Endothelial cell of umbilical vein (primary cell): ENCODE results near the gene PRPH. TPM values are rescaled to one million over a fixed set of nuclear protein-coding genes. Genes with fewer than 3 reads are reported as not detected.

Source experiments
- BruUV-seq: library from RNA; stranded (reverse); fragments of 400-500 nt; replicated peaks from 2 replicates; lab custom pipeline; 2021; lab: Mats Ljungman, UMichigan
- CTCF ChIA-PET: fragments of 300-600, 350-600 bp; sonication (Branson Sonifier 250); formaldehyde crosslinking; loops from one replicate; lab custom pipeline; 2021; ENCODE audit warnings: antibody characterized with exemption, inconsistent platforms; lab: Charles Lee
- POLR2A ChIA-PET: fragments of 300-600, 350-600 bp; sonication (Branson Sonifier 250); formaldehyde crosslinking; loops from one replicate; lab custom pipeline; 2021; ENCODE audit warnings: antibody characterized with exemption, inconsistent platforms; lab: Charles Lee
- DNase-seq: peaks from one replicate; pipeline ENCODE4 v3.0.0-alpha.2; 2011; ENCODE audit warnings: low read depth, low spot score
- FAIRE-seq: peaks from 2 replicates; lab custom pipeline; 2011; peaks lifted over from hg19 to GRCh38; lab: Jason Lieb, UNC
- H2AFZ ChIP-seq: 2 replicates; pipeline ENCODE4 v1.6.0; 2012; ENCODE audit warnings: low read depth, low read length, control low read depth, inconsistent platforms
- H3K27ac ChIP-seq: 2 replicates; pipeline ENCODE4 v1.5.1; 2011; ENCODE audit warnings: low read depth, mild to moderate bottlenecking, control low read depth, low read length, moderate library complexity; ENCODE audit not compliant: insufficient read depth
- H3K27me3 ChIP-seq, 2 experiments: 2 replicates each; pipeline versions ENCODE4 v1.6.0 to v1.6.1; 2011; ENCODE audit warnings: low read length in 2 of 2, mixed read lengths in 1 of 2; ENCODE audit not compliant: control insufficient read depth in 2 of 2, insufficient read depth in 2 of 2
- H3K36me3 ChIP-seq, 2 experiments: 2 replicates in 1 of 2; 3 replicates in 1 of 2; pipeline ENCODE4 v1.5.1; 2011; ENCODE audit warnings: low read length in 2 of 2, mild to moderate bottlenecking in 1 of 2, moderate library complexity in 1 of 2; ENCODE audit not compliant: control insufficient read depth in 2 of 2, insufficient read depth in 2 of 2; ENCODE audit errors: extremely low read depth in 1 of 2
- H3K4me1 ChIP-seq: 3 replicates; pipeline ENCODE4 v1.5.1; 2011; ENCODE audit warnings: mild to moderate bottlenecking, low read length; ENCODE audit not compliant: control insufficient read depth, insufficient read depth; ENCODE audit errors: extremely low read depth
- H3K4me2 ChIP-seq: 2 replicates; pipeline ENCODE4 v1.6.1; 2011; ENCODE audit warnings: low read length, control low read depth, mixed read lengths; ENCODE audit not compliant: insufficient read depth
- H3K4me3 ChIP-seq, 3 experiments: fragments of 200-600 bp in 1 of 3; sonication (generic), shearing (Covaris generic) in 1 of 3; replicated peaks in 1 of 3; 2 replicates each; pipeline ENCODE4 v1.5.1; 2011 to 2016; ENCODE audit warnings: control low read depth in 3 of 3, low read length in 3 of 3, mild to moderate bottlenecking in 2 of 3, inconsistent platforms in 1 of 3, low read depth in 1 of 3, moderate library complexity in 1 of 3; ENCODE audit not compliant: insufficient read depth in 1 of 3
- H3K79me2 ChIP-seq: 2 replicates; pipeline ENCODE4 v1.6.0; 2012; ENCODE audit warnings: low read length, inconsistent platforms; ENCODE audit not compliant: control insufficient read depth, insufficient read depth
- H3K9ac ChIP-seq: replicated peaks from 2 replicates; pipeline ENCODE3; 2011; ENCODE audit warnings: low read length, control low read depth; ENCODE audit not compliant: insufficient read depth; ENCODE audit errors: extremely low read depth
- H3K9me1 ChIP-seq: replicated peaks from 3 replicates; pipeline ENCODE4 v1.6.0; 2011; ENCODE audit warnings: mild to moderate bottlenecking, low read length; ENCODE audit not compliant: control insufficient read depth, insufficient read depth; ENCODE audit errors: extremely low read depth
- H3K9me3 ChIP-seq: replicated peaks from 2 replicates; pipeline ENCODE4 v1.5.1; 2012; ENCODE audit warnings: low read length, inconsistent platforms; ENCODE audit not compliant: control insufficient read depth, insufficient read depth
- H4K20me1 ChIP-seq: replicated peaks from 2 replicates; pipeline ENCODE3; 2011; ENCODE audit warnings: mild to moderate bottlenecking, low read length; ENCODE audit not compliant: control insufficient read depth, insufficient read depth; ENCODE audit errors: extremely low read depth
- CTCF ChIP-seq, 2 donors: IDR thresholded peaks; 1 replicate in 1 of 2; 2 replicates in 1 of 2; pipeline ENCODE4 v1.5.1; 2011; ENCODE audit warnings: low read length in 2 of 2, mild to moderate bottlenecking in 2 of 2, moderate library complexity in 2 of 2, control low read depth in 1 of 2, inconsistent platforms in 1 of 2, low read depth in 1 of 2; ENCODE audit not compliant: insufficient read depth in 1 of 2; ENCODE audit errors: extremely low read depth in 1 of 2
- EZH2 ChIP-seq: IDR thresholded peaks from 2 replicates; pipeline ENCODE4 v1.6.1; 2012; ENCODE audit warnings: borderline replicate concordance, low read depth, mild to moderate bottlenecking, moderate library complexity, low read length, inconsistent platforms; ENCODE audit not compliant: severe bottlenecking
- FOS ChIP-seq: IDR thresholded peaks from 2 replicates; pipeline ENCODE4 v1.6.1; 2011; ENCODE audit warnings: mild to moderate bottlenecking, low read length, moderate library complexity, borderline replicate concordance; ENCODE audit not compliant: insufficient read depth
- GATA2 ChIP-seq: IDR thresholded peaks from 2 replicates; pipeline ENCODE4 v1.7.0; 2011; ENCODE audit warnings: low read depth, mild to moderate bottlenecking, moderate library complexity, mixed read lengths, low read length; ENCODE audit not compliant: insufficient read length, insufficient read depth
- JUN ChIP-seq: IDR thresholded peaks from 2 replicates; pipeline ENCODE4 v1.6.1; 2011; ENCODE audit warnings: borderline replicate concordance, low read depth; ENCODE audit not compliant: insufficient read length, insufficient read depth
- MAX ChIP-seq: IDR thresholded peaks from 2 replicates; pipeline ENCODE4 v1.6.1; 2011; ENCODE audit not compliant: insufficient read depth, insufficient read length
- MYC ChIP-seq: IDR thresholded peaks from one replicate; pipeline ENCODE4 v1.6.1; 2011; ENCODE audit warnings: mild to moderate bottlenecking, low read depth, low read length
- POLR2A ChIP-seq: IDR thresholded peaks from 2 replicates; pipeline ENCODE4 v1.6.1; 2012; ENCODE audit warnings: low read depth, mild to moderate bottlenecking, control low read depth, low read length
- POLR2AphosphoS5 ChIP-seq: IDR thresholded peaks from 2 replicates; pipeline ENCODE4 v1.6.1; 2012; ENCODE audit warnings: low read depth, mild to moderate bottlenecking, control low read depth, low read length, moderate library complexity; ENCODE audit not compliant: insufficient read depth
- dilution Hi-C: fragments of 300-500 bp; cut with MboI; formaldehyde crosslinking; loops from one replicate; pipeline ENCODE4 v1.15.0; 2019; ENCODE audit warnings: low sequenced_read_pairs; ENCODE audit not compliant: extremely low pct_ligation_motif_present
- intact Hi-C: fragments of 100-400 bp; cut with micrococcal nuclease; formaldehyde crosslinking; loops from one replicate; pipeline ENCODE4 v1.10.0; 2022
- polyA plus RNA-seq, 4 experiments: library from polyadenylated mRNA; depleted of rRNA in 3 of 4; stranded (reverse) in 3 of 4; unstranded in 1 of 4; fragments of >200 nt; gene quantifications; 2 replicates each; pipeline versions ENCODE4 v1.2.1 to v1.2.3, GENCODE V29; 2011 to 2012; ENCODE audit warnings: missing spikeins in 1 of 4
- total RNA-seq: library from RNA; stranded (reverse); gene quantifications from 2 replicates; pipeline ENCODE4 v1.2.3, GENCODE V29; 2021

PRPH gene
- total and polyA plus RNA-seq, 2 donors (not counting 3 experiments of a cell fraction or from before 2014, with no cell fraction given) = not detected

- intact Hi-C loops = no loop called here
- Histone ChIP-seq H3K9me3 (no peaks in the 10 kb centered on the region), H3K36me3 (peaks cover 5 to 11% of the 10 kb centered on the region in 2 experiments), H2AFZ (no peak overlapping the region), H3K4me1 (no peaks in the 10 kb centered on the region), H3K27ac (no peak overlapping the region), H3K9me1 (no peaks in the 10 kb centered on the region), H3K4me3 (no peak overlapping the region), H4K20me1 (no peaks in the 10 kb centered on the region), H3K79me2 (peaks cover under 1% of the 10 kb centered on the region), H3K27me3 (no peaks in the 10 kb centered on the region), H3K4me2 (no peak overlapping the region), H3K9ac (no peak overlapping the region)
- DNase-seq (no peak), FAIRE-seq (no peak)
- ChIA-PET CTCF (interaction anchor here (0.8 to 2.6 kb wide), 5 partner anchors 10 to 71 kb away, joined by 3 to 13 read pairs (median 4); no protein-coding TSS in a partner anchor), POLR2A (no interaction called here)
- no peak for TF ChIP-seq MAX
- no peak for TF ChIP-seq POLR2AphosphoS5
- no peak for TF ChIP-seq MYC
- TF ChIP-seq EZH2 = no peak
- TF ChIP-seq POLR2A = no peak
- TF ChIP-seq CTCF (IDR thresholded peaks at IDR 0.05; ENCODE audit: extremely low read depth in 1 of 2, insufficient read depth in 1 of 2, low read depth in 1 of 2, low read length in 2 of 2) = no peak
- TF ChIP-seq JUN = no peak
- TF ChIP-seq FOS = no peak
- TF ChIP-seq GATA2 = no peak
- dilution Hi-C loops = no loop called here
- no TSS peak for BruUV-seq
Observed at GRCh38 chr12:49276304-49277290, 18.4 kb upstream of the PRPH start.
